ENCODE data around the gene IPCEF1. TPM values are rescaled to one million over a fixed set of nuclear protein-coding genes. Genes with fewer than 3 reads are reported as not detected.

The IPCEF1 gene
- total and polyA plus RNA-seq, 2 of the 8 experiments (the other 6 are each of a cell fraction or from before 2014, with no cell fraction given), result 0.41 to 0.78 TPM

DNA sequence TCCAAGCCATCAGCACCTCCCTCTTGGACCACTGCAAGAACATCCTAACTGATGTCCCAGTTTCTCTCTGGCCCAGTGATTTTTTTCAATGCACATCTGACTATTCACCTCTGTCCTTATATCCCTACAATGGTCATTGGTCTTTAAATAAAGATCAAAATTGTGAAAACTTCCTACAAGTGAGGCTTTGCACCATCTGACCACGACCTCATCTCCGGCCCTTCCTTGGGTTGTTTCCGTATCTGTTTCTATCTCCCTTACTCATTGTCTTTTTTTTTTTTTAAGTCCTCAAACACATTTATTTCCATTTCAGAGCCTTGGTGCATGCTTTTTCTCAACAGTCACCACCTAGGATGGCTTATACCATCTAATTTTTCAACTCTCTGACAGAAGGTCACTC, 88.1 kb downstream of the IPCEF1 start (continued):
- TF ChIP-seq SIRT6 (IDR thresholded peaks at IDR 0.05; ENCODE audit: low read length) (no peak), EZH2 (IDR thresholded peaks at IDR 0.05; ENCODE audit: low read depth, low read length, severe bottlenecking) (no peak), RNF2 (IDR thresholded peaks at IDR 0.05; ENCODE audit: borderline replicate concordance, low read depth, low read length, missing control alignments, poor library complexity, severe bottlenecking) (no peak), BRCA1 (IDR thresholded peaks at IDR 0.05; ENCODE audit: low read depth, low read length) (no peak), POLR2A (IDR thresholded peaks at IDR 0.05; ENCODE audit: control extremely low read depth in 1 of 2, low read depth in 2 of 2, low read length in 2 of 2) (no peak), CHD1 (IDR thresholded peaks at IDR 0.05; ENCODE audit: low read depth, low read length) (no peak)
- TF ChIP-seq, protein P1, sequence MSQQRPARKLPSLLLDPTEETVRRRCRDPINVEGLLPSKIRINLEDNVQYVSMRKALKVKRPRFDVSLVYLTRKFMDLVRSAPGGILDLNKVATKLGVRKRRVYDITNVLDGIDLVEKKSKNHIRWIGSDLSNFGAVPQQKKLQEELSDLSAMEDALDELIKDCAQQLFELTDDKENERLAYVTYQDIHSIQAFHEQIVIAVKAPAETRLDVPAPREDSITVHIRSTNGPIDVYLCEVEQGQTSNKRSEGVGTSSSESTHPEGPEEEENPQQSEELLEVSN (IDR thresholded peaks at IDR 0.05), result no peak
